Measurements from ENCODE around the gene GPS1. TPM values are rescaled to one million over a fixed set of nuclear protein-coding genes. Genes with fewer than 3 reads are reported as not detected.

GPS1 gene
- total RNA-seq, 2 experiments from 2014 or later, result 97.6 to 104 TPM

- Mint-ChIP-seq H3K27ac (no peak overlapping the region), H3K27me3 (ENCODE audit: low read depth) (no peaks in the 10 kb centered on the region), H3K4me3 (no peak overlapping the region), H3K36me3 (ENCODE audit: low read depth) (peaks cover 27% of the 10 kb centered on the region), H3K9me3 (ENCODE audit: insufficient read depth) (no peaks in the 10 kb centered on the region), H3K4me1 (ENCODE audit: low read depth) (peaks cover 10% of the 10 kb centered on the region)
- POLR2A ChIA-PET, result interaction anchor here (0.7 kb wide), 1 partner anchor 11 kb away, joined by 3 read pairs; no protein-coding TSS in a partner anchor
- CTCF ChIA-PET, result no interaction called here
- DNase-seq (no peak), ATAC-seq (no peak)
These were observed 40.9 kb downstream of the GPS1 start for GRCh38 chr17:82092628-82092994.

GRCh38 chr17:82092995-82093751, 41.5 kb downstream of the GPS1 start:
- ATAC-seq (no peak), DNase-seq (no peak)
- Mint-ChIP-seq H3K4me3 (no peak overlapping the region), H3K27me3 (ENCODE audit: low read depth) (no peaks in the 10 kb centered on the region), H3K36me3 (ENCODE audit: low read depth) (peaks cover 23% of the 10 kb centered on the region), H3K9me3 (ENCODE audit: insufficient read depth) (no peaks in the 10 kb centered on the region), H3K27ac (no peak overlapping the region), H3K4me1 (ENCODE audit: low read depth) (peaks cover 10% of the 10 kb centered on the region)
- POLR2A ChIA-PET, result interaction anchor here (0.7 kb wide), 1 partner anchor 11 kb away, joined by 3 read pairs; no protein-coding TSS in a partner anchor
- CTCF ChIA-PET, result no interaction called here

GRCh38 chr17:82094931-82095776, 43.5 kb downstream of the GPS1 start:
- H3K4me1 Mint-ChIP-seq (ENCODE audit: low read depth), result peaks cover 18% of the 10 kb centered on the region
- ChIA-PET POLR2A (no interaction called here), CTCF (interaction anchor here (0.8 to 1.9 kb wide), 2 partner anchors 11 to 72 kb away, joined by 3 to 5 read pairs; partner anchors contain the start of gene LRRC45)
- ATAC-seq (no peak), DNase-seq (no peak)
- no peaks in the 10 kb centered on the region for H3K27me3 Mint-ChIP-seq (ENCODE audit: low read depth)
- H3K36me3 Mint-ChIP-seq (ENCODE audit: low read depth), result peaks cover 22% of the 10 kb centered on the region
- no peak overlapping the region for H3K27ac Mint-ChIP-seq
- no peaks in the 10 kb centered on the region for H3K9me3 Mint-ChIP-seq (ENCODE audit: insufficient read depth)
- no peak overlapping the region for H3K4me3 Mint-ChIP-seq

GRCh38 chr17:82095777-82096708, 44.3 kb downstream of the GPS1 start:
- peaks cover 27% of the 10 kb centered on the region for H3K36me3 Mint-ChIP-seq (ENCODE audit: low read depth)
- POLR2A ChIA-PET, result interaction anchor here (1.0 kb wide), 1 partner anchor 32 kb away, joined by 3 read pairs; no protein-coding TSS in a partner anchor
- no peak overlapping the region for H3K27ac Mint-ChIP-seq
- no peaks in the 10 kb centered on the region for H3K9me3 Mint-ChIP-seq (ENCODE audit: insufficient read depth)
- no peak for DNase-seq
- CTCF ChIA-PET, result interaction anchor here (0.8 to 1.9 kb wide), 2 partner anchors 10 to 73 kb away, joined by 3 to 5 read pairs; partner anchors contain the start of gene LRRC45
- peak overlapping the region; percentile 77 for H3K4me3 Mint-ChIP-seq
- H3K4me1 Mint-ChIP-seq (ENCODE audit: low read depth), result peaks cover 21% of the 10 kb centered on the region
- H3K27me3 Mint-ChIP-seq (ENCODE audit: low read depth), result no peaks in the 10 kb centered on the region
- ATAC-seq, result no peak

GRCh38 chr17:82096709-82097183, 45.0 kb downstream of the GPS1 start:
- peak overlapping the region; percentile 63 for H3K27ac Mint-ChIP-seq
- H3K9me3 Mint-ChIP-seq (ENCODE audit: insufficient read depth), result no peaks in the 10 kb centered on the region
- H3K4me1 Mint-ChIP-seq (ENCODE audit: low read depth), result peaks cover 25% of the 10 kb centered on the region
- no peak for ATAC-seq
- peak overlapping the region; percentile 77 for H3K4me3 Mint-ChIP-seq
- no peaks in the 10 kb centered on the region for H3K27me3 Mint-ChIP-seq (ENCODE audit: low read depth)
- peaks cover 27% of the 10 kb centered on the region for H3K36me3 Mint-ChIP-seq (ENCODE audit: low read depth)
- ChIA-PET CTCF (interaction anchor here (1.9 kb wide), 1 partner anchor 9 kb away, joined by 5 read pairs; no protein-coding TSS in a partner anchor), POLR2A (interaction anchor here (1.0 kb wide), 1 partner anchor 31 kb away, joined by 3 read pairs; no protein-coding TSS in a partner anchor)
- DNase-seq, result no peak

GRCh38 chr17:82097184-82097918, 45.7 kb downstream of the GPS1 start:
- DNase-seq, result peak; percentile 45
- Mint-ChIP-seq H3K4me3 (peak overlapping the region; percentile 77), H3K27ac (peak overlapping the region; percentile 63)

GRCh38 chr17:82097919-82098168, 46.1 kb downstream of the GPS1 start:
- Mint-ChIP-seq H3K27ac (peak overlapping the region; percentile 75), H3K4me3 (peak overlapping the region; percentile 71), H3K4me1 (ENCODE audit: low read depth) (peaks cover 27% of the 10 kb centered on the region), H3K27me3 (ENCODE audit: low read depth) (no peaks in the 10 kb centered on the region), H3K9me3 (ENCODE audit: insufficient read depth) (no peaks in the 10 kb centered on the region), H3K36me3 (ENCODE audit: low read depth) (peaks cover 25% of the 10 kb centered on the region)
- DNase-seq (no peak), ATAC-seq (no peak)
- ChIA-PET POLR2A (interaction anchor here (1.2 to 1.5 kb wide), 3 partner anchors 9 to 67 kb away, joined by 5 to 8 read pairs (median 7); partner anchors contain the start of gene RAC3), CTCF (interaction anchor here (1.0 kb wide), 1 partner anchor 9 kb away, joined by 4 read pairs; no protein-coding TSS in a partner anchor)

More at GRCh38 chr17:82097184-82097918, 45.7 kb downstream of the GPS1 start:
- Mint-ChIP-seq H3K9me3 (ENCODE audit: insufficient read depth) (no peaks in the 10 kb centered on the region), H3K27me3 (ENCODE audit: low read depth) (no peaks in the 10 kb centered on the region), H3K36me3 (ENCODE audit: low read depth) (peaks cover 25% of the 10 kb centered on the region), H3K4me1 (ENCODE audit: low read depth) (peaks cover 26% of the 10 kb centered on the region)
- peak; percentile 7 for ATAC-seq
- ChIA-PET POLR2A (interaction anchor here (1.0 to 1.5 kb wide), 3 partner anchors 10 to 31 kb away, joined by 3 to 7 read pairs (median 5); no protein-coding TSS in a partner anchor), CTCF (interaction anchor here (1.0 kb wide), 1 partner anchor 9 kb away, joined by 4 read pairs; no protein-coding TSS in a partner anchor)

- Mint-ChIP-seq H3K27ac (peak within 1 kb of the TSS; percentile 75), H3K4me1 (ENCODE audit: low read depth) (peaks cover 27% of the 10 kb centered on the region), H3K27me3 (ENCODE audit: low read depth) (no peaks in the 10 kb centered on the region), H3K4me3 (peak within 1 kb of the TSS; percentile 83), H3K9me3 (ENCODE audit: insufficient read depth) (no peaks in the 10 kb centered on the region), H3K36me3 (ENCODE audit: low read depth) (peaks cover 22% of the 10 kb centered on the region)
- POLR2A ChIA-PET, result interaction anchor here (1.2 to 1.6 kb wide), 4 partner anchors 9 to 68 kb away, joined by 3 to 8 read pairs (median 6); partner anchors contain the start of gene RAC3
- CTCF ChIA-PET, result interaction anchor here (0.7 to 1.4 kb wide), 5 partner anchors 8 to 67 kb away, joined by 3 to 6 read pairs (median 3); partner anchors contain the start of gene RAC3
- DNase-seq (peak; percentile 94), ATAC-seq (peak; percentile 81)
These were observed 46.7 kb downstream of the GPS1 start, which contains the start of gene FASN for GRCh38 chr17:82098169-82098938. Gene FASN, minus strand, starts transcription at chr17:82098236. Its CDS starts 1,791 bp downstream, at chr17:82096445.

GRCh38 chr17:82098939-82099763, 47.5 kb downstream of the GPS1 start:
- Mint-ChIP-seq H3K4me1 (ENCODE audit: low read depth) (peaks cover 28% of the 10 kb centered on the region), H3K27me3 (ENCODE audit: low read depth) (no peaks in the 10 kb centered on the region), H3K4me3 (peak overlapping the region; percentile 83), H3K27ac (peak overlapping the region; percentile 90), H3K9me3 (ENCODE audit: insufficient read depth) (no peaks in the 10 kb centered on the region), H3K36me3 (ENCODE audit: low read depth) (peaks cover 19% of the 10 kb centered on the region)
- POLR2A ChIA-PET, result interaction anchor here (1.2 to 1.6 kb wide), 4 partner anchors 8 to 68 kb away, joined by 3 to 8 read pairs (median 6); partner anchors contain the start of gene RAC3
- ATAC-seq (peak; percentile 6), DNase-seq (peak; percentile 38)
- CTCF ChIA-PET, result interaction anchor here (0.7 to 1.4 kb wide), 4 partner anchors 23 to 68 kb away, joined by 3 to 6 read pairs (median 3); partner anchors contain the start of gene RAC3

Data from activated CD8-positive, alpha-beta T cell treated with anti-CD3 and anti-CD28 coated beads, Interleukin-2, amount 10 ng/mL, durations not matched to agents 7 days and 5 days (primary cell).